ENCODE data around the gene SOCS7. TPM values are rescaled to one million over a fixed set of nuclear protein-coding genes. Genes with fewer than 3 reads are reported as not detected.

The SOCS7 gene
- total RNA-seq, 1 donor from 2014 or later: 16.8 TPM

GRCh38 chr17:38334480-38335364, 16.9 kb upstream of the SOCS7 start:
- FAIRE-seq (no peak), DNase-seq (ENCODE audit: low read depth) (no peak)
- no peak overlapping the region for H3K27ac Mint-ChIP-seq (ENCODE audit: unreplicated experiment)
- Histone ChIP-seq H3K4me2 (ENCODE audit: low read length) (no peak overlapping the region), H3K4me1 (ENCODE audit: insufficient read depth, low read length) (no peaks in the 10 kb centered on the region), H3K9ac (ENCODE audit: low read length) (no peak overlapping the region), H3K36me3 (ENCODE audit: insufficient read depth, low read length) (no peaks in the 10 kb centered on the region), H4K20me1 (ENCODE audit: insufficient read depth, low read length) (no peaks in the 10 kb centered on the region), H2AFZ (ENCODE audit: low read depth, low read length) (no peak overlapping the region), H3K27ac (ENCODE audit: low read depth, low read length) (no peak overlapping the region), H3K27me3 (ENCODE audit: insufficient read depth, low read length) (peaks cover 12% of the 10 kb centered on the region), H3K9me3 (ENCODE audit: insufficient read depth, low read depth, low read length) (no peaks in the 10 kb centered on the region), H3K4me3 (ENCODE audit: insufficient read depth, low read depth, low read length) (no peak overlapping the region), H3K79me2 (ENCODE audit: insufficient read depth, low read length) (no peaks in the 10 kb centered on the region)
- H3K36me3 Mint-ChIP-seq (ENCODE audit: low read depth, unreplicated experiment): no peaks in the 10 kb centered on the region
- no peaks in the 10 kb centered on the region for H3K4me1 Mint-ChIP-seq (ENCODE audit: low read depth, unreplicated experiment)
- TF ChIP-seq EZH2 (IDR thresholded peaks at IDR 0.05; ENCODE audit: insufficient read depth, low read length): no peak
- no peak overlapping the region for H3K4me3 Mint-ChIP-seq (ENCODE audit: unreplicated experiment)
- peaks cover 2% of the 10 kb centered on the region for H3K9me3 Mint-ChIP-seq (ENCODE audit: unreplicated experiment)
- H3K27me3 Mint-ChIP-seq (ENCODE audit: low read depth, unreplicated experiment): peaks cover 71% of the 10 kb centered on the region

GRCh38 chr17:38336838-38337237, 14.8 kb upstream of the SOCS7 start:
- H2AFZ ChIP-seq (ENCODE audit: low read depth, low read length): no peak overlapping the region
- H3K27ac ChIP-seq (ENCODE audit: low read depth, low read length): no peak overlapping the region
- DNase-seq (ENCODE audit: low read depth) (no peak), FAIRE-seq (no peak)
- no peaks in the 10 kb centered on the region for H3K36me3 ChIP-seq (ENCODE audit: insufficient read depth, low read length)
- Mint-ChIP-seq H3K36me3 (ENCODE audit: low read depth, unreplicated experiment) (no peaks in the 10 kb centered on the region), H3K27me3 (ENCODE audit: low read depth, unreplicated experiment) (peaks cover 60% of the 10 kb centered on the region), H3K9me3 (ENCODE audit: unreplicated experiment) (peaks cover 2% of the 10 kb centered on the region), H3K27ac (ENCODE audit: unreplicated experiment) (no peak overlapping the region), H3K4me1 (ENCODE audit: low read depth, unreplicated experiment) (no peaks in the 10 kb centered on the region), H3K4me3 (ENCODE audit: unreplicated experiment) (no peak overlapping the region)
- H3K79me2 ChIP-seq (ENCODE audit: insufficient read depth, low read length): no peaks in the 10 kb centered on the region
- H3K27me3 ChIP-seq (ENCODE audit: insufficient read depth, low read length): peaks cover 12% of the 10 kb centered on the region
- H3K4me1 ChIP-seq (ENCODE audit: insufficient read depth, low read length): no peaks in the 10 kb centered on the region
- H4K20me1 ChIP-seq (ENCODE audit: insufficient read depth, low read length): no peaks in the 10 kb centered on the region
- H3K4me3 ChIP-seq (ENCODE audit: insufficient read depth, low read depth, low read length): no peak overlapping the region
- H3K4me2 ChIP-seq (ENCODE audit: low read length): no peak overlapping the region
- TF ChIP-seq, protein P1, sequence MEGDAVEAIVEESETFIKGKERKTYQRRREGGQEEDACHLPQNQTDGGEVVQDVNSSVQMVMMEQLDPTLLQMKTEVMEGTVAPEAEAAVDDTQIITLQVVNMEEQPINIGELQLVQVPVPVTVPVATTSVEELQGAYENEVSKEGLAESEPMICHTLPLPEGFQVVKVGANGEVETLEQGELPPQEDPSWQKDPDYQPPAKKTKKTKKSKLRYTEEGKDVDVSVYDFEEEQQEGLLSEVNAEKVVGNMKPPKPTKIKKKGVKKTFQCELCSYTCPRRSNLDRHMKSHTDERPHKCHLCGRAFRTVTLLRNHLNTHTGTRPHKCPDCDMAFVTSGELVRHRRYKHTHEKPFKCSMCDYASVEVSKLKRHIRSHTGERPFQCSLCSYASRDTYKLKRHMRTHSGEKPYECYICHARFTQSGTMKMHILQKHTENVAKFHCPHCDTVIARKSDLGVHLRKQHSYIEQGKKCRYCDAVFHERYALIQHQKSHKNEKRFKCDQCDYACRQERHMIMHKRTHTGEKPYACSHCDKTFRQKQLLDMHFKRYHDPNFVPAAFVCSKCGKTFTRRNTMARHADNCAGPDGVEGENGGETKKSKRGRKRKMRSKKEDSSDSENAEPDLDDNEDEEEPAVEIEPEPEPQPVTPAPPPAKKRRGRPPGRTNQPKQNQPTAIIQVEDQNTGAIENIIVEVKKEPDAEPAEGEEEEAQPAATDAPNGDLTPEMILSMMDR (IDR thresholded peaks at IDR 0.05; ENCODE audit: insufficient read depth, low read depth, low read length): no peak
- no peak for TF ChIP-seq EZH2 (IDR thresholded peaks at IDR 0.05; ENCODE audit: insufficient read depth, low read length)
- no peaks in the 10 kb centered on the region for H3K9me3 ChIP-seq (ENCODE audit: insufficient read depth, low read depth, low read length)
- no peak overlapping the region for H3K9ac ChIP-seq (ENCODE audit: low read length)

GRCh38 chr17:38338053-38338452, 13.6 kb upstream of the SOCS7 start:
- no peaks in the 10 kb centered on the region for H3K79me2 ChIP-seq (ENCODE audit: insufficient read depth, low read length)
- TF ChIP-seq, protein P1 (IDR thresholded peaks at IDR 0.05; ENCODE audit: insufficient read depth, low read depth, low read length): no peak
- no peak for TF ChIP-seq EZH2 (IDR thresholded peaks at IDR 0.05; ENCODE audit: insufficient read depth, low read length)
- no peak overlapping the region for H2AFZ ChIP-seq (ENCODE audit: low read depth, low read length)
- no peak overlapping the region for H3K27ac ChIP-seq (ENCODE audit: low read depth, low read length)
- no peaks in the 10 kb centered on the region for H3K9me3 ChIP-seq (ENCODE audit: insufficient read depth, low read depth, low read length)
- H3K27me3 Mint-ChIP-seq (ENCODE audit: low read depth, unreplicated experiment): peaks cover 53% of the 10 kb centered on the region
- H4K20me1 ChIP-seq (ENCODE audit: insufficient read depth, low read length): no peaks in the 10 kb centered on the region
- H3K4me1 ChIP-seq (ENCODE audit: insufficient read depth, low read length): no peaks in the 10 kb centered on the region
- DNase-seq (ENCODE audit: low read depth) (no peak), FAIRE-seq (no peak)
- no peak overlapping the region for H3K4me2 ChIP-seq (ENCODE audit: low read length)
- peaks cover 12% of the 10 kb centered on the region for H3K27me3 ChIP-seq (ENCODE audit: insufficient read depth, low read length)
- H3K9ac ChIP-seq (ENCODE audit: low read length): no peak overlapping the region
- no peaks in the 10 kb centered on the region for H3K36me3 ChIP-seq (ENCODE audit: insufficient read depth, low read length)
- H3K4me3 ChIP-seq (ENCODE audit: insufficient read depth, low read depth, low read length): no peak overlapping the region
- peaks cover 2% of the 10 kb centered on the region for H3K9me3 Mint-ChIP-seq (ENCODE audit: unreplicated experiment)
- no peaks in the 10 kb centered on the region for H3K4me1 Mint-ChIP-seq (ENCODE audit: low read depth, unreplicated experiment)
- H3K4me3 Mint-ChIP-seq (ENCODE audit: unreplicated experiment): no peak overlapping the region
- no peak overlapping the region for H3K27ac Mint-ChIP-seq (ENCODE audit: unreplicated experiment)
- no peaks in the 10 kb centered on the region for H3K36me3 Mint-ChIP-seq (ENCODE audit: low read depth, unreplicated experiment)
